Measurements from ENCODE around the gene SSR1. TPM values are rescaled to one million over a fixed set of nuclear protein-coding genes. Genes with fewer than 3 reads are reported as not detected.

The SSR1 gene
- total RNA-seq, 1 experiment from 2014 or later, result 102 TPM

- Histone ChIP-seq H3K56ac (ENCODE audit: insufficient read length, low read depth, low read length) (no peak overlapping the region), H4K5ac (ENCODE audit: insufficient read length, low read depth, low read length) (no peak overlapping the region), H2BK15ac (ENCODE audit: low read depth, low read length) (no peak overlapping the region), H3K4me2 (ENCODE audit: insufficient read depth, insufficient read length, low read length) (no peak overlapping the region), H2BK120ac (ENCODE audit: low read depth, low read length, poor library complexity, severe bottlenecking) (no peak overlapping the region), H3K4ac (ENCODE audit: low read depth, low read length) (no peak overlapping the region), H2BK5ac (ENCODE audit: insufficient read length, low read length) (no peak overlapping the region), H2AK5ac (ENCODE audit: insufficient read length, low read length) (no peak overlapping the region), H3K18ac (ENCODE audit: insufficient read length, low read depth, low read length) (no peak overlapping the region), H3K14ac (ENCODE audit: insufficient read depth, low read length) (no peak overlapping the region), H3K79me1 (ENCODE audit: insufficient read depth, low read depth, low read length, poor library complexity, severe bottlenecking) (no peaks in the 10 kb centered on the region), H3T11ph (ENCODE audit: low read length) (no peak overlapping the region), H3K23ac (ENCODE audit: insufficient read length, low read depth, low read length) (no peak overlapping the region), H2BK12ac (ENCODE audit: insufficient read length, low read depth, low read length) (no peak overlapping the region), H3K27ac (ENCODE audit: insufficient read length, low read depth, low read length) (no peak overlapping the region), H3K27me3 (ENCODE audit: insufficient read depth, low read length) (no peaks in the 10 kb centered on the region), H3K4me1 (ENCODE audit: insufficient read depth, low read length) (peaks cover 15% of the 10 kb centered on the region), H4K20me1 (ENCODE audit: control insufficient read depth, insufficient read depth, insufficient read length) (no peaks in the 10 kb centered on the region), H3K9me3 (ENCODE audit: control insufficient read depth, low read depth, low read length) (no peaks in the 10 kb centered on the region), H3K23me2 (ENCODE audit: insufficient read length, low read depth, low read length, poor library complexity, severe bottlenecking) (no peaks in the 10 kb centered on the region), H3K9ac (ENCODE audit: extremely low read depth, insufficient read length, low read length) (no peak overlapping the region), H2BK20ac (ENCODE audit: low read depth, low read length, poor library complexity, severe bottlenecking) (no peak overlapping the region), H3K79me2 (ENCODE audit: insufficient read depth, low read length) (no peaks in the 10 kb centered on the region), H2AFZ (ENCODE audit: low read length) (no peak overlapping the region), H4K91ac (ENCODE audit: insufficient read length, low read depth, low read length) (no peak overlapping the region), H4K8ac (replicated peaks; ENCODE audit: insufficient read length, low read depth, low read length) (no peak overlapping the region)
- WGBS (ENCODE audit: extremely low coverage, insufficient read length, low lambda C conversion rate), result no CpG with 5 or more reads among the region's 4 CpGs
- TF ChIP-seq CTCF (conservative IDR thresholded peaks at IDR 0.05), result no peak
- Mint-ChIP-seq H3K36me3 (ENCODE audit: insufficient read depth in 1 of 3, low read depth in 3 of 3) (peaks cover 3 to 7% (median 4%) of the 10 kb centered on the region in 3 experiments; a peak in 4 of 7 replicates), H3K9me3 (no peaks in the 10 kb centered on the region), H3K27me3 (ENCODE audit: low read depth) (no peaks in the 10 kb centered on the region), H3K27ac (peak overlapping the region; percentile 1 to 96 (median 93); a peak in 6 of 7 replicates), H3K4me3 (peak overlapping the region in 1 of 2 experiments; percentile 61; a peak in 3 of 5 replicates), H3K4me1 (peaks cover 36 to 40% of the 10 kb centered on the region in 2 experiments)
- DNase-seq, result no peak
Observed at GRCh38 chr6:7242835-7243178, 70.2 kb downstream of the SSR1 start.

Measured in H9 (cell line).